ENCODE data around the gene MLN. TPM values are rescaled to one million over a fixed set of nuclear protein-coding genes. Genes with fewer than 3 reads are reported as not detected.

MLN gene
- total RNA-seq, 1 experiment from 2014 or later: not detected

DNA sequence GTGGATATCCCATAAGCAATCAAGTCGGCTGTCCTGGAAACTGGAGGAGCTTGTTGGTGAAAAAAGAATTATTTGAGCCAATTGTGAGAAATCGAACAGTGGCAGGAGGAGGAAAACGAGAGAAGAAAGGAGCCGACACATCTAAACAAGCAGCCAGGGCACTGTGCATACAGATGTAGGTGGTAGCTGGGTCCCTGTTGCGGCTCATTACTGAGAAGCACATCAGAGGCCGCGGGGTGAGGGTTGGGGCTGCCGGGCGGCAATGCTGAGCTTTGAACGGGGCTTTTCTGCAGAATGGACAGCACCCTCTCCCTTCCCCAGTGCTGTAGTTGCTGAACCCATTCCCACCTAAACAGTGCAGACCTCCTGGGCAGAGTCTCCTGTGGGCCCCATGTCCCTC, 10.8 kb downstream of the MLN start:
- Histone ChIP-seq H3K9ac (ENCODE audit: low read length) (no peak overlapping the region), H3K4me1 (ENCODE audit: low read length) (peaks cover 5% of the 10 kb centered on the region), H2AFZ (ENCODE audit: low read length) (no peak overlapping the region), H4K20me1 (ENCODE audit: insufficient read depth, low read depth, low read length) (peaks cover under 1% of the 10 kb centered on the region; the same call in 1 of the 2 replicates), H3K27me3 (ENCODE audit: low read length) (no peaks in the 10 kb centered on the region), H3K9me3 (ENCODE audit: low read length) (no peaks in the 10 kb centered on the region), H3K79me2 (ENCODE audit: low read length) (peaks cover 9% of the 10 kb centered on the region), H3K9me2 (replicated peaks; ENCODE audit: insufficient read depth, low read length) (0 out of 2 replicates have a peak, but pooled peaks cover 6% of the 10 kb centered on the region), H3K4me2 (ENCODE audit: low read depth, low read length, poor library complexity, severe bottlenecking) (no peak overlapping the region), H3K27ac (ENCODE audit: low read length) (no peak overlapping the region), H3K36me3 (ENCODE audit: insufficient read depth, low read length) (no peaks in the 10 kb centered on the region), H3K4me3 (ENCODE audit: low read length) (no peak overlapping the region)
- no peak for DNase-seq

DNA sequence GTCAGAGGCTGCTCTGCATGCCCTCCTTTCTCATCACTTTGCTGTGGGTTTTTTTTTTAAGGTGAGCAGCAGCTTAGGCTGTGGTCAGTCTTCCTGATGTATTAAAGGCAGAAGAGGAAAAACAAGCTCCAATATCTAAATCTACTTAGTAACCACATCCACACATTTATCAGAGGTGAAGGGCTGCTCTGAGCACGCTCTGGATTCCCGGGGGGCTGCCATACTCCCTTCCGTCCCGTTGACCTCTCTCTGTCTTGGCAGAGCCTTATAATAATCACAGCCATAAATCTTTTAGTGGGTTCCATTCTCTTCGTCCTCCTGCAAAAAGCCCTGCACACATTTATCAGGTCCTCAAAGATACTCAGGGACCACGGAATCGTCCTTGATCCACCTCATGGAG, 12.2 kb downstream of the MLN start:
- Histone ChIP-seq H3K9ac (ENCODE audit: low read length) (no peak overlapping the region), H3K4me3 (ENCODE audit: low read length) (no peak overlapping the region), H3K27ac (ENCODE audit: low read length) (no peak overlapping the region), H3K4me2 (ENCODE audit: low read depth, low read length, poor library complexity, severe bottlenecking) (no peak overlapping the region), H3K9me3 (ENCODE audit: low read length) (no peaks in the 10 kb centered on the region), H3K9me2 (replicated peaks; ENCODE audit: insufficient read depth, low read length) (0 out of 2 replicates have a peak, but pooled peaks cover 6% of the 10 kb centered on the region), H4K20me1 (ENCODE audit: insufficient read depth, low read depth, low read length) (peaks cover 11% of the 10 kb centered on the region), H3K79me2 (ENCODE audit: low read length) (peaks cover 23% of the 10 kb centered on the region), H3K4me1 (ENCODE audit: low read length) (peaks cover 19% of the 10 kb centered on the region), H2AFZ (ENCODE audit: low read length) (no peak overlapping the region), H3K27me3 (ENCODE audit: low read length) (no peaks in the 10 kb centered on the region), H3K36me3 (ENCODE audit: insufficient read depth, low read length) (peaks cover 1% of the 10 kb centered on the region; the same call in 1 of the 2 replicates)
- no peak for DNase-seq

DNA sequence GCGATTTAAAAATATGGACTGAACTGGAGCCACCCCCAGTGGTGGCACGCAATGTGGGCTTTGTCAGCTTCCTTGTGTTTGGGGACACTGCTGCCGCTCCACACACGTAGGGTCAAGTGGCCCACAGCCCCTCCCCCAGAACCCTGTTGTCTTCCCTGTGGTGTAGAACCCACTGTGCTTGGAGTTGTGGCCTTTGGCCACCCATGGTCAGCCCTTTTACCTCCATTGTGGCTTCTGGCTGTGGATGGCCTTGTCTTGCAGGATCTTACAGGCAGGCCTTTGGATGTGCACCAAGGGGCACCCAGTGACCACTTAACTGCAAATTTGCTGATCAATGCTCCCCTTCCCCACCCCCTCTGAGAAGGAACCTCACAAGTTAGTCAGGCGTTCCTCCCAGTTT, 12.9 kb downstream of the MLN start:
- Histone ChIP-seq H3K9ac (ENCODE audit: low read length) (no peak overlapping the region), H3K9me3 (ENCODE audit: low read length) (no peaks in the 10 kb centered on the region), H4K20me1 (ENCODE audit: insufficient read depth, low read depth, low read length) (peaks cover 14% of the 10 kb centered on the region), H3K27me3 (ENCODE audit: low read length) (no peaks in the 10 kb centered on the region), H2AFZ (ENCODE audit: low read length) (no peak overlapping the region), H3K79me2 (ENCODE audit: low read length) (peaks cover 30% of the 10 kb centered on the region), H3K4me1 (ENCODE audit: low read length) (peaks cover 26% of the 10 kb centered on the region), H3K9me2 (replicated peaks; ENCODE audit: insufficient read depth, low read length) (0 out of 2 replicates have a peak, but pooled peaks cover 6% of the 10 kb centered on the region), H3K4me2 (ENCODE audit: low read depth, low read length, poor library complexity, severe bottlenecking) (no peak overlapping the region), H3K36me3 (ENCODE audit: insufficient read depth, low read length) (peaks cover 8% of the 10 kb centered on the region; the same call in 1 of the 2 replicates), H3K27ac (ENCODE audit: low read length) (no peak overlapping the region), H3K4me3 (ENCODE audit: low read length) (no peak overlapping the region)
- DNase-seq: no peak

DNA sequence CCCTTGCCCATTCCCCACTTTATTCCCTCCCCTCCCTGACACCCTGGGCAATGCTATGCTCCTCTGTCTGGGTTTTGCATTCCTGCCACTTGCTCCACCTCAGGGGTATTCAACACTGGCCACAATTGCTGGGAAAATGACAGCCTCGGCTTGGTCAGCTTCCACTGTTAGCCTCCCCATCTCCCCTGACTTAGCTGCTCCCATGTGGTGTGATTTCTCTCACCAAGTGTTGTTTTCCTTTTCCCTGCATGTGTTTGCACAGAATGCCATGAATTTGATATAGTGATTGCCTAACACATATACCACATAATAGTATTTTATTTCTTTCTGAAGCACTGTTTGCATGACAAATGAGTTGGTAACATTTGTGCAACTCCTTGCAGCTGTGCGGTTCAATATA, 13.4 kb downstream of the MLN start:
- no peak overlapping the region for H3K4me3 ChIP-seq (ENCODE audit: low read length)
- H3K36me3 ChIP-seq (ENCODE audit: insufficient read depth, low read length): peaks cover 9% of the 10 kb centered on the region; the same call in 1 of the 2 replicates
- H4K20me1 ChIP-seq (ENCODE audit: insufficient read depth, low read depth, low read length): peaks cover 14% of the 10 kb centered on the region
- no peak overlapping the region for H3K27ac ChIP-seq (ENCODE audit: low read length)
- no peak overlapping the region for H2AFZ ChIP-seq (ENCODE audit: low read length)
- no peak for DNase-seq
- H3K4me1 ChIP-seq (ENCODE audit: low read length): peaks cover 26% of the 10 kb centered on the region
- no peak overlapping the region for H3K9ac ChIP-seq (ENCODE audit: low read length)
- H3K4me2 ChIP-seq (ENCODE audit: low read depth, low read length, poor library complexity, severe bottlenecking): no peak overlapping the region
- peaks cover 35% of the 10 kb centered on the region for H3K79me2 ChIP-seq (ENCODE audit: low read length)
- H3K9me2 ChIP-seq (replicated peaks; ENCODE audit: insufficient read depth, low read length): 0 out of 2 replicates have a peak, but pooled peaks cover 6% of the 10 kb centered on the region
- no peaks in the 10 kb centered on the region for H3K27me3 ChIP-seq (ENCODE audit: low read length)
- no peaks in the 10 kb centered on the region for H3K9me3 ChIP-seq (ENCODE audit: low read length)

- Histone ChIP-seq H3K4me1 (ENCODE audit: low read length) (peaks cover 26% of the 10 kb centered on the region), H3K4me3 (ENCODE audit: low read length) (peak overlapping the region; percentile 81), H2AFZ (ENCODE audit: low read length) (peak overlapping the region; percentile 36; the same call in 1 of the 2 replicates), H3K9me2 (replicated peaks; ENCODE audit: insufficient read depth, low read length) (0 out of 2 replicates have a peak, but pooled peaks cover 6% of the 10 kb centered on the region), H4K20me1 (ENCODE audit: insufficient read depth, low read depth, low read length) (peaks cover 18% of the 10 kb centered on the region), H3K79me2 (ENCODE audit: low read length) (peaks cover 42% of the 10 kb centered on the region), H3K9me3 (ENCODE audit: low read length) (no peaks in the 10 kb centered on the region), H3K27ac (ENCODE audit: low read length) (no peak overlapping the region), H3K27me3 (ENCODE audit: low read length) (no peaks in the 10 kb centered on the region), H3K36me3 (ENCODE audit: insufficient read depth, low read length) (peaks cover 9% of the 10 kb centered on the region; the same call in 1 of the 2 replicates), H3K9ac (ENCODE audit: low read length) (no peak overlapping the region), H3K4me2 (ENCODE audit: low read depth, low read length, poor library complexity, severe bottlenecking) (peak overlapping the region; percentile 79)
- DNase-seq: no peak
These were observed 14.3 kb downstream of the MLN start for GRCh38 chr6:33789550-33789895.

DNA sequence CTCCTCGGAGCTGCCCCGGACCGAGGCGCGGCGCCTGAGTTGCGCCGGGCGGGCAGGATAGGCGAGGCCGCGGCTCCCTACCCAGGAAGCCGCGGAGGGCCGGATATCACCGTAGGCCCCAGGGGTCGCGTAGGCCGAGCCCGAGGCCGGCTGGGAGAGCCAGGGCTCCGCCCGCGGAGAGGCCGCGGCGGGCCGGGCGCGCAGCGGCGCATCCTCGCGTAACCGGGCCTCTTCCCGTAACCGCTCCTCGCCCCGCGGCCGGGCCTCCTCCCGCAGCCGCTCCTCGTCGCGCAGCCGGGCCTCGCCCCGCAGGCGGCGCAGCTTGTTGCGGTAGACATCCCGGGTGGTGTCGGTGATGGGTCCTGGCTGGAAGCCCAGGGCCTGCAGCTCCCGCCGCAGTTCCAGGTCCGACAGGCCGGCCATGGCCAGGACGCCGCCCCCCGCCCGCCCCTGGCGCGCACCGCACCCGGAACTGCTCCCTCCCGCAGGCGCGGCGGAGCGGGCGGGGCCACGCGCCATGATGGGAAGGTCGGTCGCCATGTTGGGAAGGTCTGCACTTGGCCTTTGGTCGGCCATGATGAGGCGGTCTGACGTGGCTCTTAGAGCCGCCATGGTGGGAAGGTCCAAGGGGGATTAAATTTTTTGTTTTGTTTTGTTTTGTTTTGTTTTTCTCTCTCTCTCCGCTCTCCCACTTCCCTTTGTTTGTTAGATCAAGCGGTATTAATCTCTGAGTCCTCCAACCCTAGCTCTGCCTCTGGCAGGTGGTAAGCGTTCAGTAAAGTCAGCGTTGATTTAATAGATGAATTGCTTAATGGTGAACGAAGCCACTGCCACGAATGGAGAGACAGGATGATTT, 14.9 kb downstream of the MLN start, which contains the start of gene LEMD2:
LEMD2 (minus strand) TSS at position 437 of the 856 bp plus-strand sequence; CDS start at position 423, 14 bp downstream.
- Histone ChIP-seq H3K4me3 (ENCODE audit: low read length) (peak within 1 kb of the TSS; percentile 81), H3K4me2 (ENCODE audit: low read depth, low read length, poor library complexity, severe bottlenecking) (peak within 1 kb of the TSS; percentile 79), H3K79me2 (ENCODE audit: low read length) (peaks cover 42% of the 10 kb centered on the region), H2AFZ (ENCODE audit: low read length) (peak within 1 kb of the TSS; percentile 58; the same call in 1 of the 2 replicates), H3K27me3 (ENCODE audit: low read length) (no peaks in the 10 kb centered on the region), H3K9ac (ENCODE audit: low read length) (peak within 1 kb of the TSS; percentile 99), H3K9me3 (ENCODE audit: low read length) (no peaks in the 10 kb centered on the region), H3K4me1 (ENCODE audit: low read length) (peaks cover 26% of the 10 kb centered on the region), H3K36me3 (ENCODE audit: insufficient read depth, low read length) (peaks cover 11% of the 10 kb centered on the region; the same call in 1 of the 2 replicates), H4K20me1 (ENCODE audit: insufficient read depth, low read depth, low read length) (peaks cover 18% of the 10 kb centered on the region), H3K9me2 (replicated peaks; ENCODE audit: insufficient read depth, low read length) (0 out of 2 replicates have a peak, but pooled peaks cover 6% of the 10 kb centered on the region), H3K27ac (ENCODE audit: low read length) (peak within 1 kb of the TSS; percentile 71)
- DNase-seq: peak; percentile 95

DNA sequence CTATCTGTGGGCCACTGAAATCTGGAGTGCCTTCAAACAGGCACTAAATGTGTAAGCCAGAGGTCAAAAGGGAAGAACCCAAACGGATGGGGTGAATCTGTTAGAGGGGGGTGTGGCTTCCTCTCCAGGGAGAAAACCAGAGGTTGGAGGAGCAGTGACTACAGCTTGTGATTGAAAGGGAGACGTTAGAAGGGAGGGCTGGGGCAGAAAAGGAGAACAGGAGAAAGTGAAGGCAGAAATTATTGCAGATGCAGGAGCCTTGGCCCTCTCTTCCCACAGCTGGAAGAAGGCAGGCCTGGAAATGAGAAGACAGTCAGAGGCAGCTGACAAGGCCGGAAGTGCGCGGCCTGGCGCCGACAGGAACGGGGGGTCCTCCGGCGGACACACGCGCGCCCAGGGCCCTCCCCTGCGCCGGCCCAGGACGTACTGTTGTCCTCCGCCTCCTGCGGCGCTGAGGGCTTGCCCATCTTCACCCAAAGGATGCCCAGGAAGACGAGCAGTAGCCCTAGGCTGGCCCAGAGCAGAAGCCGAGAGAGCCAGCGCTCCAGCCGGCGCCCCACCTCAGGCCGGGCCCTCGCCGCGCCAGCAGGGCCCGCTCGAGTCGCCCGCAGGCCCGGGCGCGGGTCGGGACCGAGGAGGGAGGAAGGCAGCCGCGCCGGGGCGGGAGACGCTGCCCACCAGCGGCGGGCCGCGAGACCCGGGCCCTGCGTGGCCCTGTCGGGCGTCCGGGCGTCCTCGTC, 15.7 kb downstream of the MLN start:
- 0 out of 2 replicates have a peak overlapping the region, but pooled peaks have one; percentile 58 for H2AFZ ChIP-seq (ENCODE audit: low read length)
- peaks cover 26% of the 10 kb centered on the region for H3K4me1 ChIP-seq (ENCODE audit: low read length)
- no peaks in the 10 kb centered on the region for H3K27me3 ChIP-seq (ENCODE audit: low read length)
- H3K4me3 ChIP-seq (ENCODE audit: low read length): peak overlapping the region; percentile 81
- H4K20me1 ChIP-seq (ENCODE audit: insufficient read depth, low read depth, low read length): peaks cover 18% of the 10 kb centered on the region
- peak overlapping the region; percentile 79 for H3K4me2 ChIP-seq (ENCODE audit: low read depth, low read length, poor library complexity, severe bottlenecking)
- H3K27ac ChIP-seq (ENCODE audit: low read length): peak overlapping the region; percentile 71
- peaks cover 17% of the 10 kb centered on the region; the same call in 1 of the 2 replicates for H3K36me3 ChIP-seq (ENCODE audit: insufficient read depth, low read length)
- H3K9me2 ChIP-seq (replicated peaks; ENCODE audit: insufficient read depth, low read length): 0 out of 2 replicates have a peak, but pooled peaks cover 6% of the 10 kb centered on the region
- H3K79me2 ChIP-seq (ENCODE audit: low read length): peaks cover 42% of the 10 kb centered on the region
- peak overlapping the region; percentile 99 for H3K9ac ChIP-seq (ENCODE audit: low read length)
- DNase-seq: peak; percentile 83
- H3K9me3 ChIP-seq (ENCODE audit: low read length): no peaks in the 10 kb centered on the region

Data from Karpas-422 (cell line).